Caco-2 (cell line): ENCODE data around the gene PDE9A. TPM values are rescaled to one million over a fixed set of nuclear protein-coding genes. Genes with fewer than 3 reads are reported as not detected.

Source experiments
- BruUV-seq: library from RNA; stranded (reverse); fragments of 400-500 nt; replicated peaks from 2 replicates; lab custom pipeline; 2021; lab: Mats Ljungman, UMichigan
- CTCF ChIA-PET: fragments of 300-600 bp; sonication (Branson Sonifier 250); formaldehyde crosslinking; loops from one replicate; lab custom pipeline; 2022; ENCODE audit warnings: antibody characterized with exemption; lab: Charles Lee
- POLR2A ChIA-PET: fragments of 300-600 bp; sonication (Branson Sonifier 250); formaldehyde crosslinking; loops from one replicate; lab custom pipeline; 2022; ENCODE audit warnings: antibody characterized with exemption; lab: Charles Lee
- DNase-seq, 2 experiments: peaks; one replicate each; pipeline versions ENCODE4 v3.0.0 to v3.0.0-alpha.2; 2020 to 2022
- H3K27me3 ChIP-seq: replicated peaks from 2 replicates; pipeline ENCODE4 v1.6.0; 2011; ENCODE audit warnings: low read length; ENCODE audit not compliant: control insufficient read depth, insufficient read depth
- H3K36me3 ChIP-seq: 2 replicates; pipeline ENCODE4 v1.5.1; 2011; ENCODE audit warnings: low read length; ENCODE audit not compliant: control insufficient read depth, insufficient read depth
- H3K4me1 ChIP-seq: fragments of 250-450 bp; sonication (Bioruptor Pico); 2 replicates; pipeline ENCODE4 v1.5.1; 2020; ENCODE audit warnings: mild to moderate bottlenecking
- H3K4me3 ChIP-seq: 2 replicates; pipeline ENCODE4 v1.5.1; 2011; ENCODE audit warnings: low read depth, mild to moderate bottlenecking, control low read depth, low read length
- H3K9me3 ChIP-seq: fragments of 250-450 bp; sonication (Bioruptor Pico); 2 replicates; pipeline ENCODE4 v1.5.1; 2020; ENCODE audit warnings: mild to moderate bottlenecking, moderate library complexity
- H3K27ac Mint-ChIP-seq: one replicate; pipeline ENCODE4 v1.8.0; 2022; ENCODE audit warnings: mixed read lengths; ENCODE audit not compliant: unreplicated experiment
- H3K27me3 Mint-ChIP-seq: one replicate; pipeline ENCODE4 v1.8.0; 2022; ENCODE audit warnings: mixed read lengths; ENCODE audit not compliant: insufficient read depth, unreplicated experiment
- H3K36me3 Mint-ChIP-seq: one replicate; pipeline ENCODE4 v1.8.0; 2022; ENCODE audit warnings: mild to moderate bottlenecking, mixed read lengths; ENCODE audit not compliant: insufficient read depth, unreplicated experiment
- H3K4me1 Mint-ChIP-seq: one replicate; pipeline ENCODE4 v1.8.0; 2022; ENCODE audit warnings: low read depth, mixed read lengths; ENCODE audit not compliant: unreplicated experiment
- H3K4me3 Mint-ChIP-seq: one replicate; pipeline ENCODE4 v1.8.0; 2022; ENCODE audit warnings: mild to moderate bottlenecking, moderate library complexity, mixed read lengths; ENCODE audit not compliant: unreplicated experiment
- H3K9me3 Mint-ChIP-seq: one replicate; pipeline ENCODE4 v1.8.0; 2022; ENCODE audit warnings: mixed read lengths; ENCODE audit not compliant: unreplicated experiment
- intact Hi-C: fragments of 100-400 bp; cut with micrococcal nuclease; formaldehyde crosslinking; loops from one replicate; pipeline ENCODE4 v1.10.0; 2022; ENCODE audit not compliant: unreplicated experiment
- total RNA-seq: library from RNA; stranded (reverse); gene quantifications from 2 replicates; pipeline ENCODE4 v1.2.3, GENCODE V29; 2022
- TF ChIP-seq, protein P1 (sequence below), 2 experiments: fragments of 200-600 bp in 1 of 2; IDR thresholded peaks; 1 replicate in 1 of 2; 2 replicates in 1 of 2; pipeline versions ENCODE4 v1.5.1 to v1.8.0; 2011 to 2022; ENCODE audit warnings: antibody characterized with exemption in 1 of 2, control low read depth in 1 of 2, inconsistent platforms in 1 of 2, low read depth in 1 of 2, low read length in 1 of 2, mild to moderate bottlenecking in 1 of 2, moderate library complexity in 1 of 2; ENCODE audit not compliant: insufficient read depth in 1 of 2, severe bottlenecking in 1 of 2, unreplicated experiment in 1 of 2

The PDE9A gene
- total RNA-seq, 1 experiment from 2014 or later: 9.7 TPM

DNA sequence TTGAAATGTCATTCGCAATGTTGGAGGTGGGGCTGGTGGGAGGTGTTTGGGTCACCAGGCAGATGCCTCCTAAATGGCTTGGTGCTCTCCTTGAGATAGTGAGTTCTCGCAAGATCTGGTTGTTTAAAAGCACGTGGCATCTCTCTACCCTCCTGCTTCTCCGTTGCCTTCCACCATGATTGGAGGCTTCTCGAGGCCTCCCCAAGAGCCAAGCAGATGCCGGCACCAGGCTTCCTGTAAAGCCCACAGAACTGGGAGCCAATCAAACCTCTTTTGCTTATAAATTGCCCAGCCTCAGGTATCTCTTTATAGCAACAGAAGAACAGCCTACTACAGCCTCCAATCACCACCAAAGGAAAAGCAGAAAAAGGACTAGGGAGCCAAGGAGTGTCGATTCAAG is 80.5 kb downstream of the PDE9A start:
- H3K36me3 ChIP-seq: no peaks in the 10 kb centered on the region
- Mint-ChIP-seq H3K4me1 (peaks cover 21% of the 10 kb centered on the region), H3K9me3 (no peaks in the 10 kb centered on the region), H3K4me3 (no peak overlapping the region), H3K36me3 (no peaks in the 10 kb centered on the region), H3K27me3 (no peaks in the 10 kb centered on the region), H3K27ac (peak overlapping the region; percentile 48)
- no peak for DNase-seq
- no peak overlapping the region for H3K4me3 ChIP-seq
- ChIA-PET CTCF (no interaction called here), POLR2A (no interaction called here)
- intact Hi-C loops: no loop called here
- H3K4me1 ChIP-seq: peaks cover 28% of the 10 kb centered on the region
- TF ChIP-seq, protein P1, sequence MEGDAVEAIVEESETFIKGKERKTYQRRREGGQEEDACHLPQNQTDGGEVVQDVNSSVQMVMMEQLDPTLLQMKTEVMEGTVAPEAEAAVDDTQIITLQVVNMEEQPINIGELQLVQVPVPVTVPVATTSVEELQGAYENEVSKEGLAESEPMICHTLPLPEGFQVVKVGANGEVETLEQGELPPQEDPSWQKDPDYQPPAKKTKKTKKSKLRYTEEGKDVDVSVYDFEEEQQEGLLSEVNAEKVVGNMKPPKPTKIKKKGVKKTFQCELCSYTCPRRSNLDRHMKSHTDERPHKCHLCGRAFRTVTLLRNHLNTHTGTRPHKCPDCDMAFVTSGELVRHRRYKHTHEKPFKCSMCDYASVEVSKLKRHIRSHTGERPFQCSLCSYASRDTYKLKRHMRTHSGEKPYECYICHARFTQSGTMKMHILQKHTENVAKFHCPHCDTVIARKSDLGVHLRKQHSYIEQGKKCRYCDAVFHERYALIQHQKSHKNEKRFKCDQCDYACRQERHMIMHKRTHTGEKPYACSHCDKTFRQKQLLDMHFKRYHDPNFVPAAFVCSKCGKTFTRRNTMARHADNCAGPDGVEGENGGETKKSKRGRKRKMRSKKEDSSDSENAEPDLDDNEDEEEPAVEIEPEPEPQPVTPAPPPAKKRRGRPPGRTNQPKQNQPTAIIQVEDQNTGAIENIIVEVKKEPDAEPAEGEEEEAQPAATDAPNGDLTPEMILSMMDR (IDR thresholded peaks at IDR 0.05; ENCODE audit: insufficient read depth in 1 of 2, low read depth in 1 of 2, low read length in 1 of 2, severe bottlenecking in 1 of 2, unreplicated experiment in 1 of 2): no peak
- no peaks in the 10 kb centered on the region for H3K27me3 ChIP-seq
- no peaks in the 10 kb centered on the region; the same call in 1 of the 2 replicates for H3K9me3 ChIP-seq
- BruUV-seq: no TSS peak

DNA sequence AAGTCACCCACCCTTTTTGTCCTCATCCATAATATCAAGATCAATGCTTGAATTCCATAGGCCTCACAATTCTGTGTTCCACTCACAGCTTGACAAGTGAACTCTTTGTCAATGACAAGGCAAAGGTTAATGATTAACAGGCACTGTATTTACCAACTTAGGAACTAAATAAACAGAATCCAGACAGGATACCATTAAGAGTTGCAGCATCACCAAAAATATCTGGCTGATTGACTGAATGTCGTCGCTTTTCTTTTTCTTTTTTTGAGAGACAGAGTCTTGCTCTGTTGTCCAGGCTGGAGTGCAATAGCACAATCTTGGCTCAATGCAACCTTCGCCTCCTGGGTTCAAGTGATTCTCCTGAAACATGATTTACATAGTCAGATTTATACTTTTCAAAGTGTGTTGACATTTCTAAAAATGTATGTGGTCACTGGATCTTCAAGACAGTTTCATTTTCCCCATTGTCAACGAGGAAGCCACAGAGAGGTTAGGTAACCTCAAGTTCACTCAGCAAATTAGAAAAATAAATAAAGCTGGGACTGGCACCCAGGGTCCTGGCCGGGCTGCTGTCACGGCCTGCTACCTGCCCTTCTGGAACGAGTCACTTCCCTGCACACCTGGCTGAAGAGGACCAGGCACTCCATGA is 81.0 kb downstream of the PDE9A start:
- TF ChIP-seq, protein P1 (IDR thresholded peaks at IDR 0.05; ENCODE audit: insufficient read depth in 1 of 2, low read depth in 1 of 2, low read length in 1 of 2, severe bottlenecking in 1 of 2, unreplicated experiment in 1 of 2): no peak
- Mint-ChIP-seq H3K27ac (peak overlapping the region; percentile 48), H3K4me3 (no peak overlapping the region), H3K36me3 (no peaks in the 10 kb centered on the region), H3K9me3 (no peaks in the 10 kb centered on the region), H3K27me3 (no peaks in the 10 kb centered on the region), H3K4me1 (peaks cover 21% of the 10 kb centered on the region)
- Histone ChIP-seq H3K9me3 (no peaks in the 10 kb centered on the region; the same call in 1 of the 2 replicates), H3K36me3 (no peaks in the 10 kb centered on the region; the same call in 1 of the 2 replicates), H3K4me3 (no peak overlapping the region), H3K4me1 (peaks cover 28% of the 10 kb centered on the region), H3K27me3 (no peaks in the 10 kb centered on the region)
- CTCF ChIA-PET: interaction anchor here (0.7 kb wide), 1 partner anchor 79 kb away, joined by 3 read pairs; no protein-coding TSS in a partner anchor
- DNase-seq: peak in 1 of 2 experiments; percentile 63
- no TSS peak for BruUV-seq
- intact Hi-C loops: no loop called here
- POLR2A ChIA-PET: no interaction called here

DNA sequence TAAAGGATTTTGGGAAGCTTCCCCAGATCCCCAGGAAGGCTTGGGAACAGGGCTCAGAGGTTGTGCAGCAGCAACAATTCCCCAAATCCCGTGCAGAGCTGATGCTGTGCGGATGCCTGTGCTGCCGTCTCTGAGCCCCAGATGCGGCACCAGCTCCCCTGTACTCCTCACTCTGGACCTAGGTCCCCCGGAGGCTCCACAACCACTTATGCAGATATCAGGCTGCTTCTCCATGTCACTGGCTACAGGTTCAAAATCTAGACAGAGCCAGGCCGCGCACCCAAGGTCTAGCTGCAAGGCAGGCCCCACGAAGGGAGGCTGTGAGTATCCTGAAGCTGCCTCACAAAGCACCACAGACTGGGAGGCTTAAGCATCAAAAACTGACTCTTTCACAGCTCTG is 81.6 kb downstream of the PDE9A start:
- no peak overlapping the region for H3K27ac Mint-ChIP-seq
- intact Hi-C loops: no loop called here
- DNase-seq: no peak
- H3K36me3 Mint-ChIP-seq: no peaks in the 10 kb centered on the region
- no peaks in the 10 kb centered on the region for H3K9me3 Mint-ChIP-seq
- Histone ChIP-seq H3K4me3 (no peak overlapping the region), H3K36me3 (no peaks in the 10 kb centered on the region; the same call in 1 of the 2 replicates), H3K27me3 (no peaks in the 10 kb centered on the region), H3K4me1 (peaks cover 28% of the 10 kb centered on the region), H3K9me3 (no peaks in the 10 kb centered on the region; the same call in 1 of the 2 replicates)
- TF ChIP-seq, protein P1 (IDR thresholded peaks at IDR 0.05; ENCODE audit: insufficient read depth in 1 of 2, low read depth in 1 of 2, low read length in 1 of 2, severe bottlenecking in 1 of 2, unreplicated experiment in 1 of 2): no peak
- ChIA-PET CTCF (interaction anchor here (0.7 kb wide), 1 partner anchor 78 kb away, joined by 3 read pairs; no protein-coding TSS in a partner anchor), POLR2A (no interaction called here)
- no peaks in the 10 kb centered on the region for H3K27me3 Mint-ChIP-seq
- H3K4me3 Mint-ChIP-seq: no peak overlapping the region
- BruUV-seq: no TSS peak
- H3K4me1 Mint-ChIP-seq: peaks cover 21% of the 10 kb centered on the region
